HuH-7.5 (cell line): ENCODE results near the gene CDHR2.
"Not testable (repeated sequence)": the region's sequence is repeated elsewhere in the genome, so short reads cannot be mapped to it uniquely, and the experiment has no call there.

ENCODE experiments used
- DNase-seq: peaks from one replicate; pipeline ENCODE4 v3.0.0; 2011; ENCODE audit warnings: low spot score

Gene CDHR2

DNA sequence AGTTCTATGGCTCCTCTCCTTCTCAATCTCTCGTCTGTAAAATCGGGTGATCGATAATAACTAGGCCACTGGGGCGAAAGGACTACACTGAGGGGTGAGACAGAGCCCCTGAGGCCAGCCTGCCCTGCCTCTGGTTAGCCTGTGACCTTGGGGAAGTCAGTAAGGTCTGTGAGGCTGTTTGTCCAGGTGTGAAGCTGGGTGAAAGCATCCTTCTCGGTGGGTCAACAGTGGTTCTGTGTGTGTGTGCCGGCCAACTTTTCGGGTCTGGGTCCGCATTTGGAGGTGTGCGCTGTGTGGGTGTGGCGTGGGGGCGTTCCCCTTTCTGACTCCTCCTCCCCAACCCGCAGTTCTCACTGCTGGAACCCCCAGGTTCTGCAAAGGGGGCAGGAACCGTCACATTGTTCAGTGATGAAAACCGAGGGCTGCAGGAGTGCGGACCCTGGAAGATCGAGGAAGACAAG lies 7.0 kb upstream of the CDHR2 start:
- DNase-seq, result no peak

GRCh38 chr5:176542596-176543427 lies 6.3 kb upstream of the CDHR2 start:
- peak; percentile 62 for DNase-seq

- DNase-seq, result peak; percentile 83
Measured at GRCh38 chr5:176543428-176544182, 5.5 kb upstream of the CDHR2 start.

- no peak for DNase-seq
Measured at GRCh38 chr5:176545388-176545736, 3.8 kb upstream of the CDHR2 start.

DNA sequence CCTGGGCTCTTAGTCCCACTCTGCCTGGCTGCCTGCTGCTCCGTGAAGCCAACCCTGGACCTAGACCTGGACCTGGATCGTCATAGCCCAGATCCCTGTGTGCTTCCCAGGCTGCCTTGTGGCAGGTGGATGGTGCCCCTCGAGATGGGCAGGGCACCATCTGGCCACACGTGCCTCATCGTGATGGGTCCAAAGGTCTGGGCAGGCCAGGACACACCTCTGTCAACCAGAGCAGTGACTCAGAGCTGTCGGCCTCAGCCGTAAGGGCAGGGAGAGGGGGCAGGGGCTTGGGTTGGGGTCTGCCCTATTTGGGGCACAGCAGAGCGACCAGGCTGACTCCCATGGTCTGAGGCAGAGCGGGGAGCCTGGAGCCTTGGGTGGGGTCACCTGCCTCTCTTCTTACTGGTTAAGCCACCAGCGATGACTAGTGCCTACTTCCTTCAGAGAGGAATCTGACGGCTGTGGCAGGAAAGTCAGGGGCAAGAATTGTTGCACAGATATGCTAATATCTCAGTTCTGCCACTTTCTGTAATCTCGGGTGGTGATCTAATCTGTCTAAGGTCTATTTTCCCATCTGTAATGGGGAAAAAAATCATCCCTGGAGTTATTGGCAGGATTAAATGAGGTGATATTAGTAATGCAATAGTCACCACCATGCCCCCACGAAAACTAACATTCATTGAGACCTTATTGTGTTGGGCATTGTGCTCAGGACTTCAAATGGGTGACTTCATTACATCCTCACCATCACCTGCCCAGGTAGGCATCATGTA lies 3.2 kb upstream of the CDHR2 start:
- no peak for DNase-seq

- DNase-seq, result no peak
Measured at GRCh38 chr5:176547802-176548201, 1.3 kb upstream of the CDHR2 start.

GRCh38 chr5:176549871-176550270 lies 729 bp downstream of the CDHR2 start:
- DNase-seq, result no peak

- DNase-seq, result no peak
Measured at GRCh38 chr5:176550275-176550831, 1.2 kb downstream of the CDHR2 start.

DNA sequence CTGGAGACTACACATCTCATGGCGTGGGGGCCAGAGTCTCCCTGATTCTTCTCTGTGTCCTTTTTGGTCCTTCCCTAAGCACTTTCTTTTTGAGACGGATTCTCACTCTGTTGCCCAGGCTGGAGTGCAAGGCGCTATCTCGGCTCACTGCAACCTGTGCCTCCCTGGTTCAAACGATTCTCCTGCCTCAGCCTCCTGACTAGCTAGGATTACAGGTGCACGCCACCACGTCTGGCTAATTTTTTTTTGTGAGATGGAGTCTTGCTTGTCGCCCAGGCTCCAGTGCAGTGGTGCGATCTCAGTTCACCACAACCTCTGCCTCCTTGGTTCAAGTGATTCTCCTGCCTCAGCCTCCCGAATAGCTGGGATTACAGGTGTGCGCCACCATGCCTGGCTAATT lies 1.8 kb downstream of the CDHR2 start:
- DNase-seq, result not testable (repeated sequence)

DNA sequence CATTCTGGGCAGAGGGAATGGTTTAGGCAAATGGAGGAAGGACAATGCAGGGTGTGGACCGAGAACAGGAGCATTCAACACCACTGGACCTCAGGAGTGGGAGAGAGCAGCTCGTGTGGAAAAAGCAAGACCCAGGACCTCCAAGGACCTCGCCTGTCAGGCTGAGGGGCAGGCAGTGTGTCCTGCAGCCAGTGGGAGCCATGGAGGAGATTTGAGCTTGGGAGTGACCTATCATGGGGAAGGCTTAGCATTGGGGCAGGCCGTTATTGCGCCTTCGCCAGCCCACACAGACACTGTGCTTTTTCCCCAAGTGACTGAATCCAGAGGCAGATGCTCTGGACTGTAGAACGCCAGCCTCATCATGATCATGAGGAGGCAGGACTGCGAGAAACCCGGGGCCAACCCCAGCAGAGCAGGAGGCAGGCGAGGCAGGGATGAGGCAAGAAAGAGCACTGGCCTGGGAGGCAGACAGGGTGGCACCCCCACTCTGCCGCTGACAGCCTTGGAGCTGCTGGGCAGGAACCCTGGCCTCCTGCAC lies 3.3 kb downstream of the CDHR2 start:
- no peak for DNase-seq

GRCh38 chr5:176553260-176554085 lies 4.3 kb downstream of the CDHR2 start:
- no peak for DNase-seq

GRCh38 chr5:176557846-176558245 lies 8.7 kb downstream of the CDHR2 start:
- no peak for DNase-seq

DNA sequence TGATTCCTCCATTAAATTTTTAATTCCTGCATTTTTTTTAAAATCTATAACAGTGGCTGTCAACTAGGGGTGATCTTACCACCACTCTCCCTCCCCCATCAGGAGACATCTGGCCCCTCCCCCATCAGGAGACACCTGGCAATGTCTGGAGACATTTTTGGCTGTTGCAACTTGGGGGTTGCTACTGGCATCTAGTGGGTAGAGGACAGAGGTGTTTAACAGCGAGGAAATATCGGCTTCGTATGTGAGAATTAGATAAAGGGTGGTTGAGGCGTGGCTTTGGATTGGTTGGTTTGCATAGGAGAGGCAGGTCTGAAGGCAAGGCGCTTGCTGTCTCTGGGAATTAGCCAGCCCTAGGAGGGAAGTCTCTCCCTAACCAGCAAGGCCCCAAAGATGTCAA lies 10.5 kb downstream of the CDHR2 start:
- no peak for DNase-seq

DNA sequence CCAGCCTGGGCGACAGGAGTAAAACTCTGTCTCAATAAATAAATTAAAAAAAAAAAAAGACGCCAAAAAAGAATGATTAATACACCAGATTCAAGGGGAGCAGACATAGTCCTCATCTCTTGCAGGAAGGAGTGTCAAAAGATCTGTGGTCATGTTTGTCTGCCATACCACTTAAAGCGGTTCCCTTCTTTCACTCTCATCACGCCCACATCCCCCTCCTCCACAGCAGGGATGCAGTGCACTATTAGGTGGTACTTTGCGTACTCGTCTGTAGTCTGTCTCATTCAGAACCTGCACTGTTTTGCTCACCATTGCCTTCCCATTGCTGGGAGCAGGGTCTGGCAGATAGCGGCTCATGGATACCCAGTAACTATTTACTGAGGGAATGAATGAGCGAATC lies 11.2 kb downstream of the CDHR2 start:
- no peak for DNase-seq

- DNase-seq, result no peak
Measured at GRCh38 chr5:176561259-176561658, 12.1 kb downstream of the CDHR2 start.

DNA sequence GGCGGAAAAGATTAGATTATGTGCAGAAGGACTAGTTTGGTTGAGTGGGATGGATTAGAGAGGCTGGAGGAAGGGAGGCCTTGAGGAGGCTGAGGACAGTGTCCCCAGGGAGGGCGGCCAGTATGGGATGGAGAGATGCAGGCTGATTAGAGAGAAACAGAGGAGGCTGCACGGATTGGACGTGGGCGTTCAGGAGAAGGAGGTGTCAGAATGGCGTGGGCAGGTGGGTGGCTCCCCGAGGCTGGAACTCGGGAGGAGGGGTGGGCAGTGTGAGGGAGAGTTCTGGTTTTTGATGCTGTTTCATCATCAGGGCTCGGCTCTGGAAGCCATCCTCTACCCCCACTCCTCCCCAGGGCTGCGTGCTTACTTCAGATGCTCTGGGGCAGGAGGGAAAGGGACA lies 13.0 kb downstream of the CDHR2 start:
- DNase-seq, result no peak

DNA sequence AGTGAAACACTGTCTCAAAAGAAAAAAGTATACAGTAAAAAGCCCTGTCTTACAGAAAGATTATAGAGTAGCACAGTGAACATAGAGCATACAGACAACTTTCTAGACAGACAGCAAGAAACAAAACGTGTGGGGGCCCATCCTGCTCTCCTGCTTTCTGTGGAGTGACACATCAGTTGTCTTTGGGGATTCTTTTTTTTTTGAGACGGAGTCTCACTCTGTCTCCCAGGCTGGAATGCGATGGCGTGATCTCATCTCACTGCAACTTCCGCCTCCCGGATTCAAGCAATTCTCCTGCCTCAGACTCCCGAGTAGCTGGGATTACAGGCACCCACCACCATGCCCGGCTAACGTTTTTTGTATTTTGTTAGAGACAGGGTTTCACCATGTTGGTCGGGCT lies 14.9 kb downstream of the CDHR2 start:
- DNase-seq, result no peak

- no peak for DNase-seq
Measured at GRCh38 chr5:176565760-176566288, 16.7 kb downstream of the CDHR2 start.

DNA sequence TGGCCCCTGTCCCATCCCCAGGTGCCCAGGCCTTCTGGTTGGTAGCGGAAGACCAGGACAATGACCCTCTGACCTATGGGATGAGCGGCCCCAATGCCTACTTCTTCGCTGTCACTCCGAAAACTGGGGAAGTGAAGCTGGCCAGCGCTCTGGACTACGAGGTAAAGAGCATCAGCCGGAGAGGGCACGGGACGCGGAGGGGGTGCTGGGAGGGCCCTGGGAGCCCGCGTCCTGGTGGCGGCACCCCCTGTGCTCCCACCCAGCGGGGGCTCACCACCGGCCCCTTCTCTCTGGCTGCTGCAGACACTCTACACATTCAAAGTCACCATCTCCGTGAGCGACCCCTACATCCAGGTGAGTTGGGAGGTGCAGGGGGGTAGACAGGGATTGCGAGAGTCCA lies 19.5 kb downstream of the CDHR2 start:
- no peak for DNase-seq

GRCh38 chr5:176570044-176570443 lies 20.9 kb downstream of the CDHR2 start:
- no peak for DNase-seq
